Sigmoid colon (tissue), 4 donors: Measurements from ENCODE around the gene VILL.

Source experiments
- CTCF ChIP-seq, 4 experiments: fragments of 450-650 bp in 3 of 4; fragments of 200-600 bp in 1 of 4; IDR thresholded peaks; one replicate each; pipeline ENCODE4 v1.5.1; 2016 to 2019; ENCODE audit warnings: antibody characterized with exemption in 4 of 4, mild to moderate bottlenecking in 3 of 4, moderate library complexity in 2 of 4
- EP300 ChIP-seq, 4 donors: sonication (generic); formaldehyde crosslinking; IDR thresholded peaks; one replicate each; pipeline ENCODE4 v1.6.1; 2017; ENCODE audit warnings: antibody characterized with exemption in 4 of 4
- POLR2A ChIP-seq, 2 donors: fragments of 450-650 bp; IDR thresholded peaks; one replicate each; pipeline ENCODE4 v1.6.1; 2016; ENCODE audit warnings: antibody characterized with exemption in 2 of 2, mild to moderate bottlenecking in 2 of 2, moderate library complexity in 2 of 2
- POLR2AphosphoS5 ChIP-seq, 4 donors: sonication (generic); formaldehyde crosslinking; IDR thresholded peaks; one replicate each; pipeline ENCODE4 v1.6.1; 2017; ENCODE audit warnings: antibody characterized with exemption in 4 of 4

- TF ChIP-seq POLR2A (IDR thresholded peaks at IDR 0.05) = no peak
- no peak for TF ChIP-seq EP300 (IDR thresholded peaks at IDR 0.05)
- TF ChIP-seq CTCF (IDR thresholded peaks at IDR 0.05) = no peak
- TF ChIP-seq POLR2AphosphoS5 (IDR thresholded peaks at IDR 0.05) = no peak
These were observed 5.4 kb downstream of the VILL start for GRCh38 chr3:37995652-37996641.
